H1 (cell line): ENCODE results near the gene SRRM3. TPM values are rescaled to one million over a fixed set of nuclear protein-coding genes. Genes with fewer than 3 reads are reported as not detected.
A peak's percentile ranks its signal among the peaks of the same experiment; 100 is the strongest.

ENCODE experiments used
- CHD7 ChIP-seq: fragments of 300-600 bp; sonication (generic); IDR thresholded peaks from 2 replicates; pipeline ENCODE4 v1.7.1; 2012; ENCODE audit warnings: low read length, moderate library complexity, mild to moderate bottlenecking, inconsistent platforms; ENCODE audit not compliant: insufficient replicate concordance
- EZH2 ChIP-seq: fragments of 200-600 bp; sonication (generic); IDR thresholded peaks from 2 replicates; pipeline ENCODE4 v1.7.1; 2012; ENCODE audit warnings: low read depth, mild to moderate bottlenecking, moderate library complexity, low read length, inconsistent platforms; ENCODE audit not compliant: severe bottlenecking
- KDM4A ChIP-seq: IDR thresholded peaks from one replicate; pipeline ENCODE4 v1.7.1; 2012; ENCODE audit warnings: low read depth, mild to moderate bottlenecking, moderate library complexity, low read length, inconsistent platforms; ENCODE audit not compliant: severe bottlenecking
- PHF8 ChIP-seq: fragments of 200-600 bp; sonication (generic); conservative IDR thresholded peaks from 2 replicates; pipeline ENCODE4 v1.7.1; 2012; ENCODE audit warnings: low read depth, mild to moderate bottlenecking, inconsistent platforms, low read length, moderate library complexity
- POU5F1 ChIP-seq: IDR thresholded peaks from 2 replicates; pipeline ENCODE4 v1.6.1; 2011; ENCODE audit warnings: low read depth, mild to moderate bottlenecking, low read length, moderate library complexity
- SIN3A ChIP-seq, 2 experiments: IDR thresholded peaks in 1 of 2; conservative IDR thresholded peaks in 1 of 2; 2 replicates each; pipeline ENCODE4 v1.6.1; 2011 to 2012; ENCODE audit warnings: low read length in 2 of 2, improper control_type of control experiment in 1 of 2, low read depth in 1 of 2, mild to moderate bottlenecking in 1 of 2
- SP2 ChIP-seq: IDR thresholded peaks from 2 replicates; pipeline ENCODE4 v1.6.1; 2012; ENCODE audit warnings: mild to moderate bottlenecking, low read length, inconsistent platforms
- SRF ChIP-seq: IDR thresholded peaks from 2 replicates; pipeline ENCODE4 v1.6.1; 2011; ENCODE audit warnings: mild to moderate bottlenecking, low read depth, low read length, moderate library complexity
- TBP ChIP-seq: IDR thresholded peaks from 2 replicates; pipeline ENCODE4 v1.6.1; 2011; ENCODE audit warnings: low read depth, low read length, improper control_type of control experiment
- YY1 ChIP-seq: IDR thresholded peaks from 2 replicates; pipeline ENCODE4 v1.6.1; 2011; ENCODE audit warnings: low read depth, mild to moderate bottlenecking, low read length
- polyA plus RNA-seq, 7 experiments: library from polyadenylated mRNA; depleted of rRNA in 3 of 7; stranded (reverse) in 5 of 7; unstranded in 2 of 7; fragments of >200 nt in 5 of 7; fragments of 200-250 nt in 2 of 7; gene quantifications; 1 replicate in 5 of 7; 2 replicates in 1 of 7; 4 replicates in 1 of 7; pipeline versions ENCODE4 v1.2.1 to v1.2.3, GENCODE V29; 2011 to 2013; ENCODE audit warnings: missing spikeins in 2 of 7, mixed read lengths in 2 of 7
- total RNA-seq: library from RNA; stranded (reverse); fragmentation: NEBNext Ultra II Directional; extraction: Animal tissue kit (Norgen Biotek cat#: 25700); gene quantifications from 2 replicates; pipeline ENCODE4 v1.2.1, GENCODE V29; 2021

SRRM3 gene
- total and polyA plus RNA-seq, 2 of the 8 experiments (the other 6 are each of a cell fraction or from before 2014, with no cell fraction given), result 10.4 to 17.4 TPM

- no peak for TF ChIP-seq CHD7
- no peak for TF ChIP-seq SRF
- TF ChIP-seq YY1, result 0 out of 2 replicates have a peak, but pooled peaks have one; percentile 25
- TF ChIP-seq KDM4A, result peak; percentile 61
- no peak; the same call in 1 of the 2 replicates for TF ChIP-seq TBP
- TF ChIP-seq PHF8, result peak; percentile 77
- TF ChIP-seq SP2, result no peak
- TF ChIP-seq EZH2, result no peak
- no peak for TF ChIP-seq POU5F1
- TF ChIP-seq SIN3A (conservative IDR thresholded peaks at IDR 0.05 in 1 of 2, IDR thresholded peaks at IDR 0.05 in 1 of 2; ENCODE audit: low read depth in 1 of 2, low read length in 2 of 2), result 0 out of 4 replicates have a peak, but pooled peaks of 1 of the 2 experiments have one; percentile 20
Measured at GRCh38 chr7:76317782-76318487, 116.2 kb downstream of the SRRM3 start (continued).
